ENCODE measurements around the gene C9.
"Not testable (repeated sequence)": the region's sequence is repeated elsewhere in the genome, so short reads cannot be mapped to it uniquely, and the experiment has no call there.

The C9 gene

DNA sequence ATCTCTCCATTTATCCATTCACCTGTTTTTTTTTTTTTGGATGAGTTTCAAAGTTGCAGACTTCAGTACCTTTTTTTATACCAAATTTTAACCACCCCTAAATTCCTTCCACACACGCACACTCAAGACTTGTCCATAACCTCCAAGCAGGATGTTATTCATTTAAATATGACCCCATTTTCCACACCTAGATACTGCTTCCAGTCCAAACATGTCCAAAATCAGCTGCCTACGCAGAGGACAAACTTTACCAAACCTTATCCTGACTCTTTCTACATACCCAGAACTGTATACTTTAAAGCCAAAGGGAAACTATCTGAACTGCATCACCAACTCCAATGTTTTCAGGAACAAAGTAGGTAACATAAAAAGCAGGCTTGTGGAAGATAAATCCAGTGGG, 108.9 kb downstream of the C9 start:
- no peak for DNase-seq

DNA sequence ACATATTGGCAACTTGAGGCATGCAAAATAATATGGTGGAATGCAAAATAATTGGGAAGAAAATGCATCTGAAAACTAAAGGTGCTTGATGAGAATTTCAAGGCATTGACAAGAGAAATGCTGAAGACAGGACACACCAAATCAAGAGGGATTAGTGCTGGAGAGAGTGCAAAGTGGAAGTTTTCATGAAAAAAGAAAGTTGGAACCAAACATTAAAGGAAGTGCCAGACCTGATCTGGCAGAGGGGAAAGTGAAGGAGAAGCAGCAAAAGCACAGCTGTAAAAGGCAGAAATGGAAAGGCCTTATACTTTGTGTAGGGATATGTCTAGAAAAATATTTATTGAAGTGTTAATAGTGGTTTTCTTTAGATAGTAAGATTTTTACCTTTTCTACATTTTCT, 109.6 kb downstream of the C9 start:
- no peak for DNase-seq

DNA sequence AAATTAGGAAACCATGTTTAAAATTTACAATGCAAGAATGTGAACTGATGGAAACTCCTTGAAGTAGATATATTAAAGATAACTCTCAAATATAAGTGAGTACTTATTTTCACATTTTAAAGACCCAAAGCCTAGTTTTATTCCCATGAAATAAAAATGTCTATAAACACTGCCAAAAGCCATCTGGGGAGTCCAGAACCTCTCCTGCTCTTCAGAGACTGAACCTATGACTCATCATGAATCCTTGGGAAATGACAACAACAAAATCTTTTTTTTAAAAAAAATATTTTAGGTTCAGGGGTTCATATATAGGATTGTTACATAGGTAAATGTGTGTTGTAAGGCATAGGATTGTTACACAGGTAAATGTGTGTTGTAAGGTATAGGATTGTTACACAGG, 111.1 kb downstream of the C9 start:
- DNase-seq: no peak

DNA sequence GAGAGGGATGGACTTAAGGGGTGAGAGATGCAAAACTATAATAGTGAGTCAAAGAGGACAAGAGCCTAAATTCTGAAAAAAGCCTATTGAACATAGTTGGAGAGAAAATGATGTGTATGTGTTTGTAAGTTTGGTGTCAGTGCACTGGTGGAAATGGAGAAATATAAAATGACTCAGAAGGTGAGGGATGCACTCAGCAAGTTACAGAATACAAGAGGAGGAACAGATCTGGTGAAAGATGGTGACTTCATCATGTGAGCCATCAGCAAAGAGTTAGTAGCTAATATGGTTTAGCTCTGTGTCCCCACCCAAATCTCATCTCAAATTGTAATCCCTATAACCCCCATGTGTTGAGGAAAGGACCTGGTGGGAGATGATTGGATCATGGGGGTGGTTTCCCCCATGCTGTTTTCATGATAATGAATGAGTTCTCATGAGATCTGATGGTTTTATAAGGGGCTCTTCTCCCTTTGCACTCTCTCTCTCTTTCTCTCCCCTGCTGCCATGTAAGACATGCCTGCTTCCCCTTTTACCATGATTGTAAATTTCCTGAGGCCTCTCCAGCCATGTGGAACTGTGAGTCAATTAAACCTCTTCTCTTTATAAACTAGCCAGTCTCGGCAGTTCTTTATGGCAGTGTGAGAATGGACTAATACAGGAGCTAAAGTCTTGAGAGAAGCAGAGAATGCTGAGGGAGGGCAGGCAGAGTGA, 114.6 kb downstream of the C9 start:
- no peak for DNase-seq

DNA sequence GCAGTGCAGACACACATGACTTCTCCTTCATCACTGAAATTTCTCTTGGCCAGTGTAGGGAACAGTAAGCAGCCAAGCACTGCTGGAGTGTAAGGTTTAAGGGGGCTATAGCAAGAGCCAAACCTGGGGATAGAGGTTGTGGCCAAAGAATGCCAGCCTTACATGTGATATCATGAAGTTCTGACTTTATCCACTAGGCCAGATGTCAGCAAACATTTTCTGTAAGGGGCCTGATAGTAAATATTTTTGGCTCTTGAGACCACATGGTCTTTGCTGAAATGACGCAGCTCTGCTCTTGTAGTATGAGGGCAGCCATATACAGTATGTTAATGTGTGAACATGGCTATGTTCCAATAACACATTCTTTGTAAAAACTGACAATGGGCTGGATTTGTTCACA, 115.2 kb downstream of the C9 start:
- no peak for DNase-seq

DNA sequence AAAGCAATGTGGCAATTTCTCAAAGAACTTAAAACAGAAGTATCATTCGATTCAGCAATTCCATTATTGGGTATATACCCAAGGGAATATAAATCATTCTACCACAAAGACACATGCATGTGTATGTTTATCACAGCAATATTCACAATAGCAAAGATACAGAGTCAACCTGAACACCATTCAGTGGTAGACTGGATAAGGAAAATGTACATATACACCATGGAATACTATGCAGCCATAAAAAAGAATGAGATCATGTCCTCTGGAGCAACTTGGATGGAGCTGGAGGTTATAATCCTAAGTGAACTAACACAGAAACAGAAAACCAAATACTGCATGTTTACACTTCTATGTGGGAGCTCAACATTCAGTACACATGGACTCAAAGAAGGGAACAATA, 123.5 kb downstream of the C9 start:
- no peak for DNase-seq

DNA sequence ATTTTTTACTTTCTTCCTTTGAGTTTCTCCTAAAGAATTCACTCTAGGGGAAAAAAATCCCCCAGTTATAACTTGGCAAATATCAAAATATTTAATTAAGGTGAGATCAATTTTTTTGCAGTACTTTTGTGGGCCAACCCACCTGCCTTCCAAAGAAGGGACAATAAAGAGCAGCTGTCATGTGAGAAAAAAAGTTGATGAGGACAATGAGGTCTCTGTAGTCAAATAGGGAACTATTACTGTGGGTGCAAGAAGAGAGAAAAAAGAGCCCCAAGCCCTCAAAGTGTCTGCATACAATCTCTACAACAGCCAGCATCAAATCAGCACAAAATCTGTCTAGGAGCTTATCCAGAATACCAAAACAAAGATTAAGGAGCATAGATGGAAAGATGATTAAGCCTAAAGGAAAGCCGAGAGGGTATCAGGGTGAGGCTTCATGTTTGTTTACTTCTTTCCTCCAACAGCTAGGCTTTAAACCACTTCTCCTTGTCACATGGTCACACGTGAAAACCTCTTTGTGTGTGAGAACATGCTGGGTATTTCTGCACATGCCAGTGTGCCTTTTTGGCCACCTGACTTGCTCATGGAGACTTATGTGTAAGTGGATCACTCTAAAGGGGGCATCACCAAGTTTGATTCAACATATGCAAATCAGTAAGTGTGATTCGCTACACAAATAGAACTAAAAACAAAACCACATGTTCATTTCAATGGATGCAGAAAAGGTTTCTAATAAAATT, 125.8 kb downstream of the C9 start:
- no peak for DNase-seq

DNA sequence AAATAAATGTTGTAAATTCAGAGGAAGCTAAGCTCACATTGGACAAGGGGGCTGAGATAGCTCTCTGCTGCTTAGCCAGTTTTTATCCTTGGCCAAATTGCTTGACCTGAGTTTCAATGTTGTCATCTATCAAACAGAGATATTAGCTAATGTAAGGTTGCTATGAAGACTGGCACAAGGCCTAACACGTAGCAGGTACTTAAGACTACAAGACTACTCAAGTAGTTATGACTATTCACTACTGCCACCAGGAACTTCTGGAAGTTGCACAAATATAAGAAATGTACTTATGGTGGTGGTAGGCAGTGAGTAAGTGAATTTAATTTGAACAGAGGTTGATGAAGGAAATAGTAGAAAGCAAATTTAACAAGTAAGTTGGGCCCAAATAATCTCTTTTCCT, 127.6 kb downstream of the C9 start:
- DNase-seq: no peak

DNA sequence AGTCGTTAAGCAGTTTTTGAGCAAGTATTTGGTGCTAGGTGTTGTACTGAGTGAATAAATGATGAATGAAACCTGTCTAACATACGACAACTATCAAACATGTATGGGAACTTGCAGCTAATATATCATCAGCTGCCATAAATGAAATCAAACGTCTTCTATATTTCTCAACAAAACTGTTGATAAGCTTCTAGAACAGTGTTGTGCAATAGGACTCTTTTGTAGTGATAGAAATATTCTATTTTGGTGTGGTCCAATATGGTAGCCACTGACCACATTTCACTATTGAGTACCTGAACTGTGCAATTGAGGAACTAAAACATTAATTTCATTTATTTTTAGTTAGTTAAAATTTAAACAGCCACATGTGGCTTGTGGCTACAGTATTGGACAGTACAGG, 128.6 kb downstream of the C9 start:
- no peak for DNase-seq

DNA sequence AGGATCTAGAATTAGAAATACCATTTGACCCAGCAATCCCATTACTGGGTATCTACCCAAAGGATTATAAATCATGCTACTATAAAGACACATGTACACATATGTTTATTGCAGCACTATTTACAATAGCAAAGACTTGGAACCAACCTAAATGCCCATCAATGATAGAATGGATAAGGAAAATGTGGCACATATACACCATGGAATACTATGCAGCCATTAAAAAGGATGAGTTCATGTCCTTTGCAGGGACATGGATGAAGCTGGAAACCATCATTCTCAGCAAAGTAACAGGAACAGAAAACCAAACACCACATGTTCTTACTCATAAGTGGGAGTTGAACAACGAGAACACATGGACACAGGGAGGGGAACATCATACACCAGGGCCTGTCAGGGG, 129.8 kb downstream of the C9 start:
- not testable (repeated sequence) for DNase-seq
